Stimulated activated CD8-positive, alpha-beta memory T cell treated with anti-CD3 and anti-CD28 coated beads, Interleukin-7, amount 100 ng/mL, for 48 hours (primary cell): ENCODE results near the gene CLCN6.

Experiments
- DNase-seq, 2 donors: peaks; one replicate each; pipeline ENCODE4 v3.0.0-alpha.2; 2020; ENCODE audit warnings: low read depth in 1 of 2; ENCODE audit errors: extremely low read depth in 1 of 2

Gene CLCN6

GRCh38 chr1:11874624-11875023 lies 68.6 kb downstream of the CLCN6 start:
- DNase-seq, result no peak

GRCh38 chr1:11875094-11875493 lies 69.1 kb downstream of the CLCN6 start:
- no peak for DNase-seq

- no peak for DNase-seq
These were observed 71.1 kb downstream of the CLCN6 start for GRCh38 chr1:11877074-11877473.

- DNase-seq, result no peak
These were observed 72.3 kb downstream of the CLCN6 start for GRCh38 chr1:11878081-11878890.

- no peak for DNase-seq
These were observed 72.8 kb downstream of the CLCN6 start for GRCh38 chr1:11878891-11879190.

GRCh38 chr1:11879311-11880180 lies 73.6 kb downstream of the CLCN6 start:
- no peak for DNase-seq

- DNase-seq, result no peak
These were observed 74.2 kb downstream of the CLCN6 start for GRCh38 chr1:11880181-11880575.

- no peak for DNase-seq
These were observed 75.1 kb downstream of the CLCN6 start for GRCh38 chr1:11880911-11881748.

GRCh38 chr1:11881749-11882441 lies 75.9 kb downstream of the CLCN6 start:
- DNase-seq, result no peak

GRCh38 chr1:11882814-11883538 lies 77.0 kb downstream of the CLCN6 start:
- DNase-seq, result no peak

GRCh38 chr1:11885916-11886315 lies 79.9 kb downstream of the CLCN6 start:
- no peak for DNase-seq

GRCh38 chr1:11886986-11887665 lies 81.1 kb downstream of the CLCN6 start:
- no peak for DNase-seq

GRCh38 chr1:11887666-11888007 lies 81.6 kb downstream of the CLCN6 start:
- no peak for DNase-seq

- DNase-seq, result no peak
These were observed 82.3 kb downstream of the CLCN6 start for GRCh38 chr1:11888206-11888876.

- DNase-seq, result no peak
These were observed 82.9 kb downstream of the CLCN6 start for GRCh38 chr1:11888877-11889208.

- no peak for DNase-seq
These were observed 85.6 kb downstream of the CLCN6 start for GRCh38 chr1:11891433-11892186.
